ENCODE data around the gene TRIM39.
"Not testable (repeated sequence)": the region's sequence is repeated elsewhere in the genome, so short reads cannot be mapped to it uniquely, and the experiment has no call there.

TRIM39 gene

GRCh38 chr6:30369280-30369679 is 42.6 kb downstream of the TRIM39 start:
- not testable (repeated sequence) for DNase-seq

GRCh38 chr6:30378290-30378937 is 51.7 kb downstream of the TRIM39 start:
- no peak for DNase-seq

GRCh38 chr6:30380464-30380863 is 53.7 kb downstream of the TRIM39 start:
- DNase-seq: no peak

GRCh38 chr6:30386166-30386565 is 59.4 kb downstream of the TRIM39 start:
- DNase-seq: no peak

- no peak for DNase-seq
Measured at GRCh38 chr6:30391240-30391639, 64.5 kb downstream of the TRIM39 start.
